HFFc6 (cell line): ENCODE data around the gene KCP. TPM values are rescaled to one million over a fixed set of nuclear protein-coding genes. Genes with fewer than 3 reads are reported as not detected.

ENCODE experiments used
- DNase-seq: peaks from one replicate; pipeline ENCODE4 v3.0.0-alpha.2; 2018
- H3K27ac Mint-ChIP-seq: 2 replicates; pipeline ENCODE4 v1.8.0; 2020; ENCODE audit warnings: mild to moderate bottlenecking, mixed read lengths
- H3K27me3 Mint-ChIP-seq: 2 replicates; pipeline ENCODE4 v1.8.0; 2021; ENCODE audit warnings: mild to moderate bottlenecking, moderate library complexity, mixed read lengths; ENCODE audit not compliant: insufficient read depth
- H3K36me3 Mint-ChIP-seq: 2 replicates; pipeline ENCODE4 v1.8.0; 2021; ENCODE audit warnings: low read depth, mixed read lengths
- H3K4me1 Mint-ChIP-seq: 2 replicates; pipeline ENCODE4 v1.8.0; 2020; ENCODE audit warnings: low read depth, mixed read lengths
- H3K4me3 Mint-ChIP-seq: 2 replicates; pipeline ENCODE4 v1.8.0; 2020; ENCODE audit warnings: mild to moderate bottlenecking, moderate library complexity, mixed read lengths
- H3K9me3 Mint-ChIP-seq: 2 replicates; pipeline ENCODE4 v1.8.0; 2020; ENCODE audit warnings: mild to moderate bottlenecking, mixed read lengths
- CTCF ChIP-seq: fragments of 200-600 bp; sonication (generic); IDR thresholded peaks from 2 replicates; pipeline ENCODE4 v1.5.0; 2021; ENCODE audit warnings: antibody characterized with exemption, mild to moderate bottlenecking
- total RNA-seq, 6 experiments: library from RNA; stranded (reverse); fragmentation: NEBNext Ultra II Directional; extraction: Animal tissue kit (Norgen Biotek cat#: 25700); gene quantifications; 2 replicates in 1 of 6; 3 replicates in 5 of 6; pipeline ENCODE4 v1.2.3, GENCODE V29; 2021

The KCP gene
- total RNA-seq, 6 experiments from 2014 or later, result 0.05 to 0.07 TPM; not detected in 4

GRCh38 chr7:128826916-128827247 is 83.6 kb downstream of the KCP start:
- no peak for DNase-seq
- TF ChIP-seq CTCF, result no peak
- Mint-ChIP-seq H3K4me1 (peaks cover 37% of the 10 kb centered on the region), H3K27me3 (peaks cover 8% of the 10 kb centered on the region), H3K4me3 (no peak overlapping the region; the same call in 1 of the 2 replicates), H3K36me3 (peaks cover 14% of the 10 kb centered on the region), H3K9me3 (no peaks in the 10 kb centered on the region), H3K27ac (peak overlapping the region; percentile 98)

Other genes starting within 250 kb of the KCP start
- gene GARIN1A, start 238.4 kb downstream of the KCP start, total RNA-seq, result 1 to 10 TPM in 4 of 6 experiments, under 1 TPM in 2; 0.40 to 1.6 (median 1.2) TPM
- 100 to 1,000 TPM; 821 to 941 (median 887) TPM for gene CALU, start 171.3 kb downstream of the KCP start, total RNA-seq
- gene OPN1SW, start 134.9 kb downstream of the KCP start, total RNA-seq, result not detected
- gene CCDC136, start 118.7 kb downstream of the KCP start, total RNA-seq, result 10 to 100 TPM in 4 of 6 experiments, 1 to 10 TPM in 2; 7.4 to 16.5 (median 13.7) TPM
- 100 to 1,000 TPM; 492 to 540 (median 512) TPM for gene FLNC, start 80.3 kb downstream of the KCP start, total RNA-seq
- gene ATP6V1F, start 47.9 kb downstream of the KCP start, total RNA-seq, result 100 to 1,000 TPM; 179 to 212 (median 193) TPM
- gene IRF5, start 27.2 kb upstream of the KCP start, total RNA-seq, result under 1 TPM in 1 of 6 experiments, not detected in 5; 0.09 TPM
- gene TNPO3, start 144.4 kb upstream of the KCP start, total RNA-seq, result 10 to 100 TPM; 38.5 to 52.5 (median 45.0) TPM
- gene TSPAN33, start 234.0 kb upstream of the KCP start, total RNA-seq, result under 1 TPM in 5 of 6 experiments, not detected in 1; 0.12 to 0.30 (median 0.19) TPM